CD4-positive, alpha-beta T cell treated with Interleukin-4 for 4 hours (primary cell): Measurements from ENCODE around the gene CFAP210.
"Not testable (repeated sequence)": the region's sequence is repeated elsewhere in the genome, so short reads cannot be mapped to it uniquely, and the experiment has no call there.

Experiments used
- DNase-seq: peaks from one replicate; pipeline ENCODE4 v3.0.0-alpha.2; 2020

The CFAP210 gene

DNA sequence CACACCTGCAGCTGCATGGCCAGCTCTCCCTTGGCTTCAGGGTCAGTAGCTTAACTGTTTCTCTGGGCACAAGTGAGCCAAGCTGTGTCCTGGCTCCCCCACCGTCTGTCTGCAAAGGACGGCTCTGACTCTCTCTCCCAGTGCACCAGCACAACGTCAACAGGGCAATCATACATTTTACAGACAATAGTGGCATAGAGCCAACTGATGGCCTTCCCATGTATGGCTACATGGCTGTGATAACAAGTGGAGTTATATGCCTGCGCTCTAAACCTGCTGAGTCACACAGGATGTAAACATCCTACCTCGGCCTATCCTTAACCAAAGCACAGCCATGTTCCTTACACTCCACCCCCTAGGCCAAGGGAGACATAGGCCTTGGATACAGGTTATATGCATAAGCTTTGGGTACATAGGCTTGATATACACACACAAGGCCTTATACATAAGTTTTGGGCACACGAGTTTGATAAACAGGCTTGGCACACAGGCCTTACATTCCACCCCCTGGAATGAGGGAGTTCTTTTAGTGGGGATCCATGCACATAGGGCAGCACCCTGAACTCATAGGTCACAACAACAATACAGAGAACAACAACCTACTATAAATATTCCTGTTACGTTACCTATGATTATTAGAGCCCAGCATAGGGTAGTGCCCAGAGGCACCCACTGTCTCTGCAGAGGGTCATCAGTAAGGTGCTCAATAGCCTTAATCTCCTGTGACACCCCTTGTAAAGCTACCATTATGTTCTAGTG, 17.7 kb upstream of the CFAP210 start:
- DNase-seq = no peak

DNA sequence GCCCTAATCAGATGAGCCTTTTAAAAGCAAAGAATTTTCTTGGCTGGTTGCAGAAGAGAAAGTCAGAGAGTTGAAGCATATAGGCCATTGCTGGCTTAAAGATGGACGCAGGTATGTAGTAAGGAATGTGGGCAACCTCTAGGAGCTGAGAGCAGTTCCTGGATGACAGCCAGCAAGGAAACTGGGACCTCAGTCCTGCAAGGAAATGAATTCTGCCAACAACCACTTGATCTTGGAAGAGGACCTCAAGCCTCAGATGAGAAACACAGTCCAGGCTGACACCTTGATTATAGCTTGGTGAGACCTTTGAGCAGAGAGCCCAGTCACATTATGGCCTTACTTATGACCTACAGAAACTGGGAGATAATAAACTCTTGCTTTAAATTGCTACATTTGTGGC, 15.8 kb upstream of the CFAP210 start:
- no peak for DNase-seq

DNA sequence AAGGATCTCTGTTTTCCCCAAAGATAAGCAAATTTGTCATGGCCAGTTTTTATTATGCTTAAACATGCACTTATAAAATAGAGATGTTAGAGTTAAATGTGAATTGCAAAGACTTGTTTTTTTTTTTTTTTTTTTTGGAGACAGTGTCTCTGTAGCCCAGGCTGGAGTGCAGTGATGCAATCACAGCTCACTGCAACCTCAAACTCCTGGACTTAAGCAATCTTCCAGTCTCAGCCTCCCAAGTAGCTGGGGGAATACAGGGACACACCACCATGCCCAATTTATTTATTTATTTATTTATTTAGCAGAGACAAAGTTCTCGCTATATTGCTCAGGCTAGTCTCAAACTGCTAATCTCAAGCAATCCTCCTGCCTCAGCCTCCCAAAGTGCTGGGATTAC, 15.1 kb upstream of the CFAP210 start:
- no peak for DNase-seq

DNA sequence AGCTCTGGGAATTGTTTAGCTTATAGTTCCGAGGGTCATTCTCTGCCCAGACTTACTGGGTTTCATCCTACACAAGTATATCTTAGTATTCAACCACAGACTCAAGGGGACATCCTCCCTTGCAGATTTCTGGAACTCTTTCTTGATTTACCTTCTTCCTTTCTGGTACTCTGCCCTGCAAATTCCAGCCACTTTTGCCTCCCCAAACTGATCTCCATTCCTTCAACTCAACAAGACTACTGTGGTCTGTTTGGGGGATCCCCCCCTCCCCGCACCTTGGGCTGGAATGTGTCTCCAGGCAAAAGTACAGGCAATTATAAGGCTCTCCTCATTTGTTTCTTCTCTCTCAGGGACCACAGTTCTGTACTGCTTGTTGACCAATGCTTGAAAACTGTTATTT, 13.4 kb upstream of the CFAP210 start:
- no peak for DNase-seq

DNA sequence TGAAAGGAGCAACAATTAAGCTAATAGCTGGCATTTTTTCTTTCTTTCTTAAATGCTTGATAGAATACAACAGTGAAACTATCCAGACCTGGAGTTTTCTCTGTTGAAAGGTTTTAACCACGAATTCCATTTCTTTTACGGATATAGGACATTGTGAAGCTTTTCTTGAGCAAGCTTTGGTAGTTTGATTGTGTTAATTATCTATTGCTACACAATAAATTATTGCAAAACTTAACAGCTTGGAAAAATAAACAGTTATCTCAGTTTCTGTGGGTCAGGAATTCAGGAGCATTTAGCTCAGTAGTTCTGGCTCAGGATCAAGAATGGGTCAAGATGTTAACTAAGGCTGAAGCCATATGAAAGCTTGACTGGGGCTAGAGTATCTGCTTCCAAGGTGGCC, 11.7 kb upstream of the CFAP210 start:
- DNase-seq = no peak

DNA sequence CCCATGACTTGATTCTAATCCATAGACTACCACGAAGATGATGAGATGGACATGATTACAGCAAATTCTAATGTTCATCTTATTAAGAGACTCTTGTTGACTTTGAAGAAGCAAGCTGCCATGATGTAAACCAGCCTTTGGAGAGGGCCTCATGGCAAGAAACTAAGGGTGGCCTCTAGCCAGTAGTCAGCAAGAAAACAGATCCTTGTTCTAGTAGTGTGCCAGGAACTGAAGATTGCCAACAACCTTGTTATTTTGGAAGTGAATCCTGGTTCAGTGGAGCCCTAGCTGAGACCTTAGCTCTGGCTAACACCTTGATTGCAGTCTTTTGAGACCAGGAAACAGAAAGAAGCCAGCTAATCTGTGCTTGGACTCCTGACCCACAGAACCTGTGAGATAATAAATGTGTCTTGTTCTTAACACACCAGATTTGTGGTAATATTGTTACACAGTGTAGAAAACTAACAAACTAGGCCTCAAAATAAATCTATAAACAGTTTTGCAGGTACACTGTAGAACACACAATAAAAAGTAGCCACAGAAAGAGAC, 10.0 kb upstream of the CFAP210 start:
- no peak for DNase-seq

DNA sequence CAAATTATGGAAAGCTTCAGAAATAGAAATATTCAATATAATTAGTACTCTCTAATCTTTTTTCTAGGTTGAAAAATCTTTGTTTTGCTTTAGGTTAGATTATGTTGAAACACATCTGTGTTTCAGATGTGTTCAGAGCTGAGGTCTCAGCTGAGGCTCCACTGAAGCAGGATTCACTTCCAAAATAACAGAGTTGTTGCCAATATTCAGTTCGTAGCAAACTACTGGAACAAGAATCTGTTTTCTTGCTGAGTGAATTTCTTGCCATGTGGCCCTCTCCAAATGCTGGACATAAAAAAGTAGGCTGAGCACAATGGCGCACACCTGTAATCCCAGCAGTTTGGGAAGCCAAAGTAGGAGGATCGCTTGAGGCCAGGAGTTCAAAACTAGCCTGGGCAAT, 8.8 kb upstream of the CFAP210 start:
- no peak for DNase-seq

DNA sequence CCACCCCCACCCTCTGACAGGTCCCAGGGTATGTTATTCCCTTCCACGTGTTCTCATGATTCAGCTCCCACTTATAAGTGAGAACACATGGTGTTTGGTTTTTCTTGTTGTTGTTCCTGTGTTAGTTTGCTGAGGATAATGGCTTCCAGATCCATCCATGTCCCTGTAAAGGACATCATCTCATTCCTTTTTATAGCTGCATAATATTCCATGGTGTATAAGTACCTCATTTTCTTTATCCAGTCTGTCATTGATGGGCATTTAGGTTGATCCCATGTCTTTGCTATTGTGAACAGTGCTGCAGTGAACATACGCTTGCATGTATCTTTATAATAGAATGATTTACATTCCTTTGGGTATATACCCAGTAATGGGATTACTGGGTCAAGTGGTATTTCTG, 5.0 kb upstream of the CFAP210 start:
- not testable (repeated sequence) for DNase-seq

DNA sequence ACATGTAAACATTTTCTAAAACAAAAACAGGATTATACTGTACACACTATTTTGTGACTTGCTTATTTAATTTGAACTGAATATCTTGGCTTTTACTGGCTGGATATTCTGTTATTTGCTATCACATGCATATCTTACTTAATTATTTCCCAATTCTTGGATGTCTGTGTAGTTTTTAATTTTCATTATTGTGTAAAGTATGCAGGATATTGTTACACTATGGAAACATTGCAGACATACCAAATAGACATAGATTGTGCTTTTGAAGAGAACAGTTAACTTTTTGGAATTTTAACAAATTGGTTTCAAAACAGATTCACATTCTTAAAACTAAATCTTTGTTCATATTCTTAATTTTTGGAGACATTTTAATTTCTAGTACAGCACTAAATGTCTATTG, 2.2 kb upstream of the CFAP210 start:
- DNase-seq = no peak

DNA sequence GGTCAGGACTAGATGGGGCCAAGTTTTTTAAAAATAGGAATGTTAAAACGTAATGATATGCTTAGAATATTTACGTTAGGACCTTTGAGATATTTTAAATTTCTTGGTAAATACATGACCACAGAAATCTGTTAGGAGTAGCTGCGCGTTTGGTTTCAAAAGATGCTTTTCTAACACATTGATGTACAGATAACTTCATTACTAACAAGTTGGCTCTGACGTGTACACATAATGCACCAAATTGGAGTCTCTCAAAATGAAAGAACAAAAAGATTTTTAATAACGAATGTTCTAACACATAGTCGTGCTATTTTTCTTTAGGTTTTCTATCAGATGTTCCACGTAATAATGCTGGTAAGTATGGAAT, 672 bp upstream of the CFAP210 start:
- no peak for DNase-seq

DNA sequence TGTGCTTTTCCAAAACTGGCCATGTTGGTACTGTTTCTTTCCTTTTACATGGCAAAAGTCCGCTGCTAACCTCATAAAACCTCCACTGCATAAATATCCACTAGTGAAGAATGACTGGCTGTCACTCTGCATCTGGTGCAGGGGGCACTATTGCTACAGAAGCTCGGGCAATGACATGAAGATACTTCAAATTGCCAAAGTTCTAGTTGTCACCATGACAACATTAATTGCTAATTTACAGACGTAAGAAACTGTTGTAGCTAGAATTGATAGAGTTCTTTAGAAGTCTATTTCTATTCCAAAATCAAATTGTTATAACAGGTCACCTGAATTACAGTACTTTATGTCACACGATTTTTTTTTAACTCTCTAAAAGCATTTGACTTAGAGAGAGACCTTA, 845 bp downstream of the CFAP210 start:
- peak; percentile 46 for DNase-seq

DNA sequence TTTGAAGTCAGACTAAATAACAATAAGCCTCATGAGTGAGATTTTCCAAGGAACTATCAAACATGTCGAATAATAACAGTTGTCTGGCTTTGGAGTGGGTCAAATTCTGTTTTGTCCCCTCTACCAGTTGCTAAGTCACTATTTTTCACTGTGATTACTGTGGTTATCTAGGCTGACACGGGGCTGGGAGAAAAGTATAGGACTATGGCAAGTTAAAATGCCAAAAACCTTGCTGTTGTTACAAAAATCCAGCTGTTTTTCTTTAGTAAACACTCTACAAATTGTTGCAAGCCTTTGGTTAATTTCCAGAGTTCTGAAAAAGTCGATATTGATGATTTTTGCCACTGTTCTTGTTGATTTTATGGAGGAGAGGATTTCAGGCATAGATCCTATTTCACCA, 1.5 kb downstream of the CFAP210 start:
- DNase-seq = no peak

DNA sequence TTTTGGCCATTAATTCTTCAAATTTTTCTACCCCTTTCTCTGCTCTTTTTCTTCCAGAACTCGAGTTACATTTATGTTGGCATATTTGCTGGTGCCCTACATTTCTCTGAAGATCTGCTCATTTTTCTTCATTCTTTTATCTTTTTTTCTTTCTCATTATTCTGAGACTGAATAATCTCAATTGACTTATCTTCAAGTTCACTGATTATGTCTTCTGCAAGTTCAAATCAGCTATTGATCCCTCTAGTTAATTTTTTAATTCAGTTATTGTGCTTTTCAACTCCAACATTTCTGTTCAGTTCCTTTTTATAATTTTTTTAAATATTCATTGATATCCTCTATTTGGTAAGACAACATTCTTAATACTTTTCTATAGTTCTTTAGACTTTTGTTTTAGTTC, 3.2 kb downstream of the CFAP210 start:
- no peak for DNase-seq

DNA sequence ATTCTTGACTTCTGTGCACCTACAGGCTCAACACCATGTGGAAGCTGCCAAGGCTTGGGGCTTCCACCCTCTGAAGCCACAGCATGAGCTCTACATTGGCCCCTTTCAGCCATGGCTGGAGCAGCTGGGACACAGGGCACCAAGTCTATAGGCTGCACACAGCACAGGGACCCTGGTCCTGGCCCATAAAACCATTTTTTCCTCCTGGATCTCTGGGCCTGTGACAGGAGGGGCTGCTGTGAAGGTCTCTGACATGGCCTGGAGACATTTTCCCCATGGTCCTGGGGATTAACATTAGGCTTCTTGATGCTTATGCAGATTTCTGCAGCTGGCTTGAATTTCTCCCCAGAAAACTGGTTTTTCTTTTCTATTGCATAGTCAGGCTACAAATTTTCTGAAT, 6.3 kb downstream of the CFAP210 start:
- not testable (repeated sequence) for DNase-seq

DNA sequence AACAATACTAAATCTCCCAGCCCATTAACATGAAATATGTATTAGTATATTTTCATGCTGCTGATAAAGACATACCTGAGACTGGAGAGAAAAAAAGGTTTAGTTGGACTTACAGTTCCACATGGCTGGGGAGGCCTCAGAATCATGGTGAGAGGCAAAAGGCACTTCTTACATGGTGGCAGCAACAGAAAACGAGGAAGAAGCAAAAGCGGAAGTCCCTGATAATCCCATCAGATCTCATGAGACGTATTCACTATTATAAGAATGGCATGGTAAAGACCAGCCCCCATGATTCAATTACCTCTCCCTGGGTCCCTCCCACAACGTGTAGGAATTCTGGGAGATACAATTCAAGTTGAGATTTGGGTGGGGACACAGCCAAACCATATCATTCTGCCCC, 7.4 kb downstream of the CFAP210 start:
- not testable (repeated sequence) for DNase-seq

DNA sequence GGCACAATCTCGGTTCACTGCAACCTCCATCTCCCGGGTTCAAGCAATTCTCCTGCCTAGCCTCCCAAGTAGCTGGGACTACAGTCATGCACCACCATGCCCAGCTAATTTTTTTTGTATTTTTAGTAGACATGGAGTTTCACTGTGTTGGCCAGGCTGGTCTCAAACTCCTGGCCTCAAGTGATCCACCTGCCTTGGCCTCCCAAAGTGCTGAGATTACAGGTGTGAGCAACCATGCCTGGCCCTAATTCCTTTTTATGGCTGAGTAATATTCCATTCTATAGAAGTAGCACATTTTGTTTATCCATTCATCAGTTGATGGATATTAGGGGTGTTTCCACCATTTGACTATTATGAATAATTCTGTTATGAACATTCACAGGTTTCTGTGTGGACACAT, 9.5 kb downstream of the CFAP210 start:
- not testable (repeated sequence) for DNase-seq

DNA sequence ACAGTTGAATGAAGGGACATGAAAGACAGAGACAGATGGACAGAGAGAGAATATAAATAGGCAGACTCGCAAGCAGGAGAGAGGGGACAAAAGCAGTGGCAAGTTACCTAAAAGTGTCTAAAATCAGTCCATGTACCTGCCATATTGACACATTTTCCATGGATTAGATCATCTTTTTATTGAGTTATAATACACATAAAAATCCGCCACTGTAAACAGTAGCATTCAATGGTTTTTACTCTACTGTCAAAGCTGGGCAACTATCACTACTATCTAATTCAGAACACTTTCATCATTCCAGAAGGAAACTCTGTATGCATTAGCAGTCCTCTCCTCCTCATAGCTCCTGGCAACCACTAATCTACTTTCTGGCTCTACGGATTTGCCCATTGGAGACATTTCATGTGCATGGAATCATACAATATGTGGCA, 10.1 kb downstream of the CFAP210 start:
- no peak for DNase-seq

DNA sequence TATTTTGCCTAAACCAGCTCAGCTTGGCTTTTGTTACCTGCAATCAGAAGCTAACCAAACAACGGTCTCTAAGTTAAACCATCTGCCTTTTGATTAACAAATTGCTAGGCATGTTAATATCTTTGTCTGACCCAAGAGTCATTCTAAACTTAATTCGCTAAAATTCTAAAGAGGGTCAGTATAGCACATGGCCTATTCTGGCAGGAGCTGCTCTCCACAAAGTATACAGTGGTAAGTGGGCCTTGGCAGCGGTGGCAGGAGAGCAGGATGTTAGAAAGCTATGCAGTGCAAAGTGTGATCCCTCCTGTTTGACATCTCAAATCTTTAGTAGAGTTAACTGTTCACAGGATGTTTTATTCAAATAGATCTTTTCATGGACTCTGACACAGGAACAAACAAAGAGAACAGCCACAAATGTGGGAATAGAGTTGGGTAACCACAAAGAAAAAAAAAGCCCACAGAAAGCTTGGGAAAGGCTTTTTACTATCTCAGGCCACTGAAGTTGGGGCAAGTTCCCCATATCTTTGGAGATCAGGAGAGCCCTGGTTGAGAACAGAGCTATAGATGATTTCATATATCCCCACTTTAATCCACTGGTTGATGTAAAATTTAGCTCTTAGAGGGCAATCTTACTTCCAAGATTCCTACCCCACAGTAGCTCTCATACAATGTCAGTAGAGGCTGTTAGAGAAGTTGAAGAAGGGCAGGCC, 10.6 kb downstream of the CFAP210 start:
- DNase-seq = peak; percentile 6

DNA sequence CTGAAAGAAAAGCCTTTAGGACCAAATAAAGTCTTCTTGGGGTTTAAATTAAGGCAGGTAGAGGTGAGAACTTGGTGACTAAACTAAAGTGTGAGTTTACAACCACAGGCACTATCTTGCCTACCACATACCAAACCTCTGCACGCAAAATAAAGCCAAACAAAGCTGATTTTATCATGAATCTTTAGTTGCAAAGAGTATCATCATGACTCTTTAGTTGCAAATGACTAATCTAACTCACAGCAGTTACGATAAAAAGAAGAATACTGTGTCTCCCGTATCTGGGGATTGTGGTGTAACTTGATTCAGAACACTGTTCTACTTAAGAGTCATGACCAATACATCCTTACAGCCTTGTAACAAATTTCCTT, 11.2 kb downstream of the CFAP210 start:
- peak; percentile 62 for DNase-seq

DNA sequence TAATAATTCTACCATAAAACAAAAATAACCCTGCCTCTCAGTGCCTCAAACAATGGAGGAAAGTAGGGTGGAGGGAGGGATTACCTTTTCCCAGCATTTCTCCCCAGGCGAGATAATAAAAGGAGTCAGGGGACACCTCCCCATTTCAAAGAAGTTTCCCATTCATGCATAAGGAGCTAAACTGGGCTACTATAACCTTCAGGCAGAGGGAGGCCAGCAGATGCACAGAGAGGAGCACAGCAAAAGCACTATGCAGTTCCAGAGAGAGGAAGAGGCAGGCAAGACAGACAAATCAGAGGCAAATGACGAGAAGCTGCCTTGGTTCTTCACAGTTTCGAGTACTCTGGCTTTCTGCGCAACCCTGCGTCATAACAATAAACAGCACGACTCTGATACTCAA, 17.4 kb downstream of the CFAP210 start:
- no peak for DNase-seq

DNA sequence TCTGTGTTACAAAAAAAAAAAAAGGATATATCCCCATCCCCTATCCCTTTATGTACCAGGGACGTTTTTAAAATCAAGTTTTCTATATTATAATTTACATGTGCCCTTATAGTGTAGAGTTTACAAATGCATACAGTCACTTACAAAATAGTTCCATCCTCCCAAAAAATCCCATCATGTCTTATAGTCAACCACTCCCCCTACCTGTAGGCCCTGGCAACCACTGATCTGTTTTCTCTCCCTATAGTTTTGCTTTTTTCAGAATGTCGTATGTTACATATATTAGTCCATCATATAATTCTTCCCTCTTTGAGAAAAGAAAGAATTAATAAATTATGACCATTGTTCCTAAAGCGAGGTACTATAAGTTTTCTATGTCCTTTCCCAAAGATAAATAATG, 17.8 kb downstream of the CFAP210 start:
- no peak for DNase-seq

DNA sequence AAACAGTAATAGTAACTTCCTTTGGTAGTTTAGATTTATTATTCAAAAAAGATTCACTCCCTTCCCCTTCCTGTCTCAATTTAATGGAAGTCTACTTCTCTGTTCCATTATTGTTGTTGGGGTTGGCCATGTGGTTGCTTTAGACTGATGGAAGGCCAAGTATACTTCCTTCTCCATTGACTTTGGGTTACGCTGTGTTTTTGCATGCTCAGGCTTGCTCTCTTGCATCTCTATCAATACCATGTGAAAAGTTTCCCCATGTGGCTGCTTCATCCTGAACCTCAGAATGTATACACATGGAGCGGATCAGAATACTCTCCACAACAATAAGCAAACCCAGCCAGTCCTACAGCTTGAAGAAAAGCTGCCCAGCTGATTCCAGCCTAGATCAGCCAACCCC, 20.3 kb downstream of the CFAP210 start:
- no peak for DNase-seq

DNA sequence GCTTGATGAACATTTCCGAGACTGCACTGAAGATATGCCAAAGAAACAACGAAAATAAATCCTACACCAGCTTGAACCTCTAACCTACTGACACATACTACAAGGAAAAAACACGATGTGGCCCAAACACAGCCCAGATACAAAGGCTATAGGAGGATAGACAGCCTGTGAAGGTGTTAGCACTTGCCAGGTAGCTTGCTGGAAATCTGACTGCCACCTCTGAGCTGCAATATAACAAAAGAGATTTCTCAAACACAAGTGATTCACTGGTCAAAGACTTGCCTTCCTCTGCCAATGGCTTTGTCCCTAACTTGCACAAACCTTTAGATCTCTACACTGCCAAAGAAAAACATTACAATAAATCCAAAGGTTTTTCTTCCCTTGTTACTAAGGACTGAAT, 21.1 kb downstream of the CFAP210 start:
- no peak for DNase-seq

DNA sequence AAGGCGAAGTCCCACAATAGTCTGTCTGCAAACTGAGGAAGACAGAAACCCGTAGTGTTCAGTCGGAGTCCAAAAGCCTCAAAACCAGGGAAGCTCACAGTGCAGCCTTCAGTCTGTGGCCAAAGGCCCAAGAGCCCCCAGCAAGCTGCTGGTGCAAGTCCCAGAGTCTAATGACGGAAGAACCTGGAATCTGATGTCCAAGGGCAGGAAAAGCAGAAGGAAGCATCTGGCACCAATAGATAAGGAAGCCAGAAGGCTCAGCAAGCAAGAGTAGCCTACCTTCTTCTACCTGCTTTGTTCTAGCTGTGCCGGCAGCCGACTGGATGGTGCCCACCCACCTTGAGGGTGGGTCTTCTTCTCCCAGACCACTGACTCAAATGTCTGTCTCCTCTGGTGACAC, 21.8 kb downstream of the CFAP210 start:
- no peak for DNase-seq

DNA sequence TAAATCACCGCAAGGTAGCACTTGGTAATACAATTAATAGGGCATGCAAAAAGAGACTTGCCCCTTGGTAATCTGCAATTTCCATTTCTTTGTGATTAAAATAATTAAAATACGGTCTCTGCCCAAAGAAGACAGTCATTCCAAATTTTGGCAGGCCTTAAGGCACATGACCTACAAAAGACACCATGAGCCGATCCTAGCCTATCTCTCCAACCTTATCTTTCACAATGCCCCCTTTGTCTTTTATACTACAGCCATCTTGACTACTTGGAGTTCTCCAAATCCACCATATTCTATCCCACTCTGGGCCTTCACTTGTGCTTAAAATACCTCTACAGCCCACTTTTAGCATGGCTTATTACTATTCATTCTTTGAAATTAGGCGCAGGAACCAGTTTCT, 23.3 kb downstream of the CFAP210 start:
- no peak for DNase-seq
